NCI-H345 (cell line): Measurements from ENCODE around the gene ACSL4.
"Not testable (repeated sequence)": the region's sequence is repeated elsewhere in the genome, so short reads cannot be mapped to it uniquely, and the experiment has no call there.

ENCODE experiments used
- DNase-seq: peaks from one replicate; lab custom pipeline; 2025; lab: John Stamatoyannopoulos, UW

ACSL4 gene

DNA sequence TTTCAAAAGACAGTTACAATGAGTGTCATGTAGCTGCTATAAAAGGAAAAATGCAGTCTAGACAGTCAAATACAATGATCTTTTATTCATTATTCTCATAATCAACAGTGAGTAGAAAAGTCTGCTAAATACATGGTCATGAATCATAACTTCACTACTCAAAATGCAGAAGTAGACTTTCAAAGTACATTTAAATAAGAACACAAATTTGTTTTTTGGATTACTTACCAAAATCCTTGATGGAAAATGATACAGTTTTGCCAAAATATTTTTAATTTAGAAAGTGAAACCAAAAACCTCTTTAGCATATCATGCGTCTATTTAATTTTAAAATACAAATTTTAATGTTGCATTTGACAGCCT is 4.9 kb downstream of the ACSL4 start:
- no peak for DNase-seq

DNA sequence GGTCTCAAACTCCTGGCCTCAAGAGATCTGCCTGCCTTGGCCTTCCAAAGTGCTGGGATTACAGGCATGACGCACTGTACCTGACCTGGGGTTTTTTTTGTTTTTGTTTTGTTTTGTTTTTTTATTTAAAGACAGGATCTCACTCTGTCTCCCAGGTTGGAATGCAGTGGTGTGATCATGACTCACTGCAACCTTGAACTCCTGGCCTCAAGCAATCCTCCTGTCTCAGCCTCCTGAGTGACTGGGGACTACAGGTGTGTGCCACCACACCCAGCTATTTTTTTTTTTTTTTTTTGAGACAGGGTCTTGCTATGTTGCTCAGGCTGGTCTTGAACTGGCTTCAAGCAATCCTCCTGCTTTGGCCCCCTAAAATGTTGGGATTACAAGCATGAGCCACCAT is 8.1 kb downstream of the ACSL4 start:
- DNase-seq: not testable (repeated sequence)

DNA sequence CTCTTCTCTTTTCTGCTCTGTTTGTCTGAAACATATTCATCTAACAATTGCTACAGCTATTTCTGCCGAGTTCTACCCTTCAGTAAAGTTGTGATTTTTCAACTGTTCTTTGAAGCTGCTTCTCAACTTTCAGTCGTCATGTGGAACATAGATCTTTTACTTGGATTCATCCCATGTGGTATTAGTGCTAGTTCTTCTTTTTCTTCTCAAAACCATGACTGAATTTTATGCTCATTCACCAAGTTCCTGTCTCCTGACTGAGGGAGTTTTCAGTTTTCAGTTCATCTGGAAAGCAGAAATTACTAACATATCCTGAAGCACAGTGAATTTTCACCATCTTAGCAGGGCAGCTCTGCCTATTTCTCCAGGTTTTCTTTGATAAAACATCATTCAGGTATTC is 12.1 kb downstream of the ACSL4 start:
- no peak for DNase-seq

DNA sequence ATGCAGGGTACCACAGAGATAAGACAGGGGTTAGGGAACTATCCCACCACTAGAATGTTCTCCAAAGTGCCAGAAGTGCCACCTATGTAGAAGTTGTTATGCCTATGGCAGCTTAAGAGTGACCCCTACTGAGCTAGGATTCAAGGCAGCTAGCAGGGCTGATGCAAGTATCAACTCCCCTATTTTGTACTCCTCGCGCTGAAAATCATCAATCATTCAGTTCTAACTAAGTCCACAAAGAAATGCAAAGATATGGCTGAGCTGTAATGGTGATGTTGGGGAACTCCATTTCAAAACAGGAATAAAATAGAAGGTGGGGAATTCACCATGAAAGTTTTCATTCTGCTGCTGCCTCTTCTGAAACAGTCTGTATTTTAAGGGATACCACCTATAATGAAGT is 13.8 kb downstream of the ACSL4 start:
- peak; percentile 22 for DNase-seq

DNA sequence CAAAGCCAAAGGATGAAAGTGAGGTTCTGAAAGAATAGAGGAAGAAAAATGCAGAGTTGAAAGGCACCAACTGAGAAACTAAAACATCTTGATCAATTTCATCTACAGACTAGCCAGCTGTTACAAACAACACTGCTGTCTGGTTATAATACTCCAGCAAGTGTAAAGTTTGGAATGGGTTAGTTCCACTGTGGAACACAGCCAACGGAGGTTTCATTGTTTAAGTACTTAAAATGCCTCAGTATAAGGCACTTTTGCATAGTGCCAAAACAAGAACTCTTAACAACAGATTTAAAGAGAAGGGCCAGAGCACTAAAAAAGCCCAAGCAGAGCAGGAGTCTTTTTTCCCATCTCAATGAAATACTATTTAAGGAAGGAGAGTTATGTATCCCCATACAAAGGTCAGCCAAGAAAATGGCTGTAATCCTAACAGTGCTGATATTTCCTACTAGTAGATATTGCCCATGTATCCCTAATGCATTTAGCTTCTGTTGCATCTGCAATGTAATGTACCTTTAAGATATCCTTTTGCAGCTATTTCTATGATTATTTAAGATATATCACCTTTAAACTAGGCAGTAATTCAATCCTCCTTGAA is 16.5 kb downstream of the ACSL4 start:
- DNase-seq: no peak

DNA sequence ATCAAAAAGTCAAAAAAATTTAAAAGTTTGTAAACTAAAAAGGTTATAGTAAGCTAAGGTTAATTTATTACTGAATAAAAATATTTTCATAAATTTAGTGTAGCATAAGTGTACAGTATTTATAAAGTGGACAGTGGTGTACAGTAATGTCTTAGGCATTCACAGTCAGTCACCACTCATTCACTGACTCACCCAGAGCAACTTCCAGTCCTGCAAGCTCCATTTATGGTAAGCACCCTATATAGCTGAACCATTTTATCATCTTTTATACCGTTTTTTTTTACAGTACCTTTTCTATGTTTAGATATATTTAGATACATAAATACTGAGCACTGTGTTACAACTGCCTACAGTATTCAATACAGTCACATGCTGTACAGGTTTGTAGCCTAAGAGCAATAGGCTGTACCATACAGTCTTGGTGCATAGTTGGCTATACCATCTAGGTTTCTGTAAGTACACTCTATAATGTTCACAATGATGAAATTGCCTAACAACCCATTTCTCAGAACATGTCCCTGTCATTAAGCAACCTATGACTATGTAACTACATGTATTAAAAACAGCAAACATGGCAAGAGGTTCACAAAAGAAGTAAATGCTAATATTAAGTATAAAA is 18.6 kb downstream of the ACSL4 start:
- DNase-seq: no peak

DNA sequence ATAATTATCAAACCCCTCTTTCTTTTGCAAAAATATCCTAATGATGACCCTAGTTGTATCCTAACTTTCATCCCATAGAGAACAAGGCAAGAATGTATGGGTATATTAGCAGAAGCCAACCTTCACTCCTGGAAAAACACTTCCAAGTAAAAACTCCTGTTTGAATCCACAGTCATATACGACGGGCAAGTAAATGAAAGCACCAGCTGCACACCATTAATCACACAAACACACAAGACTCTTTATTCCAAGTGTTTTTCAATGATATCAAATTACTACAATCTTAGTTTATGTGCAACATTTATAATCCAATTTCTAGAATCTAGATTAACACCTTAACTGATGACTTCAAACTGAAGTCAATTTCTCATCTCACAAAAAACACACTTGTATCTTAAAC is 22.9 kb downstream of the ACSL4 start:
- DNase-seq: no peak

DNA sequence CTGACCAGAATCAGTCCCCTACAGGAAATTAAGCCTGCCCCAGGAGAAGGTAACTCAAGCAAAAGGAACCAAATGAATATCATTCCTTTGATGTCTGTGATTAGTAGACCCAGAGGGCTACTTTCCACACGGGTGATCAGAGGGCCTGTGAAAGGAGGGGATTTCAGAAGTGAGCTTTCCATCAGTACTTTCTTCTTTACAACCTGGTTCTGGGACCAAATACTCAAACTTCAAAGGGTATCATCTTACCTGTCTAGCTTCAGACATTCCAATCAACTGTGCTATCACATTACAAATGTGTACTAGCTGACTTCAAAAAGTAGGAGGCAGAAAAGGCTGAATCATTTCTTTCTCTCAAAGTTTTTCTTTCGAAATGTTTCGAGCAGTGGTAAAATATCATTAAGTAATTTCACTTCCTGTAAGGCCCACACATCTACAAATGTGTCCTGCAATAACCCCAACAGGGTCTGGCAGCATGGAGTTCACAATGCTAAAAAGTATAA is 23.9 kb downstream of the ACSL4 start:
- no peak for DNase-seq

DNA sequence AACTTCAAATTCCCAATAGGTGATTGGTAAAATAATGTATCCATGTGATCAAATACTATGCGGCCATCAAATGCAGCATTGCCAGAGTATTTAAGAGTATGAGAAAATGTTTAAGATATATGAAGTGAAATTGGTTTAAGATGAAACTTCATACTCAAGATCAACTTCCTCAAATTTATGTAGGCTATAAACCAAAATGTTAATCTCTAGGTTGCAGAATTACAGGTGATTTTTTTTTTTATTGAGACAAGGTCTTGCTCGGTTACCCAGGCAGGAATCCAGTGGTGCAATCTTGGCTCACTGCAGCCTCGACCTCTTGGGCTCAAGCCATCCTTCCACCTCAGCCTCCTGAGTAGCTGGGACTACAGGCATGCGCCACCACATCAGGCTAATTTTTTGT is 25.3 kb downstream of the ACSL4 start:
- no peak for DNase-seq

DNA sequence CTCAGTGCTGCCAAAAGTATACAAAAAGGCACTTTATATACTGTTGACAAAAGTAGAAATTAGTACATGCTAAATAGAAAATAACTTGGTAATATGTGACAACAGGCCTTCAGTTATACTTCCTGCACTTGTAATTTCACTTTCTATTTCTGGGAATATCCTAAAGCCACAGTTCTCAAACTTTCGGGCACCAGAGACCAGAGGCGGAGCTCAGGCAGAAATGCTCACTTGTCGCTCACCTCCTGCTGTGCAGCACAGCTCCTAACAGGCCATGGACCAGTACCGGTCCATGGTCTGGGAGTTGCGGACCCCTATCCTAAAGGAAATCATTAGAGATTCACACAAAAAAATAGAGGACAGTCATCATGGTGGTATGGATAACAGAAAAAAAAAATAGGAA is 25.7 kb downstream of the ACSL4 start:
- DNase-seq: no peak

DNA sequence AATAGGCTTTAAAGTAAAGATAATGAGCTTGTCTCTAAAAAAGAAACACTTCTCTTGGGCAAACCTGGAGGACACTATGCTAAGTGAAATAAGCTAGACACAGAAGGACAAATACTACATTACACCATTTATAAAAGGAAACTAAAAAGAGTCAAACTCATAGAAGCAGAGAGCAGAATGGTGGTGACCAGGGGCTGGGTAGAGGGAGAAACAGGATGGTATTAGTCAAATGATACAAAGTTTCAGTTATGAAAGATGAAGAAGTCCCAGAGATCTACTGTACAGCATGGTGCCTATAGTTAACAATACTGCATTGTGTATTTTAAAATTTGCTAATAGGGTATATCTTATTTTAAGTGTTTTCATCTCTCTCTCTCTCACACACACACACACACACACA is 28.5 kb downstream of the ACSL4 start:
- no peak for DNase-seq

DNA sequence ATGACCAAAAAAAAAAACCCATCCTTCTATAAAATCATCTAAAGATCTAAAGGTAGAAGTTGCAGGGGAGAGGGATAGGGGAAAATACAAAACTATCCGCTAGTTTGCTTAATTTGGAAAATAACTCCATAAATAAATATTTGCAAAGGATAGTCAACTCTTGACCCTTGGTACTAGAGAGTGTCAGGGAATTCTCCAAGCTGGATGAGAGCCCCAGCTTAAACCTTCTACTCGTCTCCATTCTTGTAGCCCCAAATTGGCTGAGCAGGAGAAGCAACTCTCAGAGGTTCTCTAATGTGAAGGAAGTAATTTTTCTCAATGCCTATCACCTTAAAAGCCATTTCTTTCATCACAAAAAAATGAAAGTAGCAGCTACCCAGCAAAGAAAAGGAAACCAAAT is 35.2 kb downstream of the ACSL4 start:
- no peak for DNase-seq

DNA sequence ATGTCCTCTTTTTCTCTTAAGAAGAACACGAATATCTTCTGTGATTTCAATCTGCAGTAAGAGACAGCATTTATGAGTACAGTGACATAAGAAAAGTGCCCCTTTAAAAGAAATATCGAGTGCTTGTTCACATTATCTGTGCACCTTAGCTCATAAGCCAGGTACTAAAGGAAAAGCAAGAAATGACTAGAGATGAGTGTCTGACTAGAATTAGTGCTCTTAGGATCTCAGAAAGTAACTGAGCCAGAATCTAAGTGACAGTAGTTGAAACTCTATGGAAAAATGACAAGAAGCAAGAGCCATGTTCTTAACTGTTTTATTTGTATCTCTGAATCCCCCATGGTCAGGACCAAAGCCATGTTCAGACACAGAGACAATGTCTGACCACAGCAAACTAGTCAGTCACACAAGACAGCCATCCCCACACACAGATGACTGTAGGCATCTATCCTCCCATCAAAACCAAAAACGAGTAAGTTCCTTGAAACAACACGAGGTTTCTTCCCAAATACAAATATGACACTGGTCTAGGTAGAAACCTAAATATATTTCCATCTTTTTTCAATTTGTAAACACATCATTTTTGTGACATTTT is 36.8 kb downstream of the ACSL4 start:
- DNase-seq: no peak

DNA sequence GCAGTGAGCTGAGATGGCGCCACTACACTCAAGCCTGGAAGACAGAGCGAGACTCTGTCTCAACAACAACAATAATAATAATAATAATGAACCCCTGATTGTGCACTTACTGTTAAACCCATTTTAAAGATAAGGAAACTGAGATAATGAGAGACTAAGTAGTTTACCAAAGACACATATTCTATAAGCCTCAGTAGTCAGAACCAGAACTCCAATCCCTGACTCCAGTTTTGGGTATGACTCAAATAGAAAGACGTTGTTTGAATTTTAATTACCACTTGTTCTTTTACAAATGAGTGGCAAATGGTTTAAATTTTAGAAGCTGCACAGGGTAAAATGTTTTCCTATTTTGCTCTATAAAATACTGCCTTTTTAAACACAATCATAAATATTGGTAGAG is 37.4 kb downstream of the ACSL4 start:
- DNase-seq: no peak

DNA sequence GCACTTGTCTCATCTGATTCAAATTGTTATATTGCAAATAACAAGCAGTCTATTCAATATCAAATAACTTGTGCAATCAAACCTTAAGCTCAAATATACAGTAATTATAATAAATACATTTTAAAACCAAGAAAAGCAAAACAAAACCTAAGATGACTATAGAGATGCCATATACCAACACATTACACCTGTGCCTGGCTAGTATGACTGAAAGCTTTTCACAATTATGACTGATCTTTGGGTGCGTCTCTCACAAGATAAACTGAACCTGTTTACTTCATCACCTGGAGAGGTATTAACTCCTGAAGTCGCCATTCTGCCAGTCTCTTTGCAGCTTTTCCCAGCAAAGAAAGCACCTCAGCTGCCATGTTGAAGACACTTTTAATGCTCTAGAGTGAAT is 41.3 kb downstream of the ACSL4 start:
- no peak for DNase-seq

DNA sequence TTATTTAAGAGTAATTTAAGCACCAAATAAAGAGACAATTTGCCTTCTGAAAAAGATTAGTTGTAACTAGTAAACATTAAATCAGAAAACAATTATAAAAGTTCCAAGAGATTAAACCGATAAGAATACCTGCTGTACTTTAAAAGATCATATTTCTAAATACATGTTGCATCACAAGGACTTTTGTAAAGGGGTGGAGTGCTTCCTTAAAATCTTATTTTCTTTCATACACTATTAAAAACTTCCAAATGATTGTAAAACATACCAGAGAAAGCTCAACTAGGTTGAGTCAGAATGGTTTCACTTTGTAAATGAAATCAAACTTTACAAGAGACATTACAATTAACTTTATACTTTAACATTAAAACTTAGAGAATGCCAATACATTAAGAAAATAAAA is 41.8 kb downstream of the ACSL4 start:
- DNase-seq: no peak

DNA sequence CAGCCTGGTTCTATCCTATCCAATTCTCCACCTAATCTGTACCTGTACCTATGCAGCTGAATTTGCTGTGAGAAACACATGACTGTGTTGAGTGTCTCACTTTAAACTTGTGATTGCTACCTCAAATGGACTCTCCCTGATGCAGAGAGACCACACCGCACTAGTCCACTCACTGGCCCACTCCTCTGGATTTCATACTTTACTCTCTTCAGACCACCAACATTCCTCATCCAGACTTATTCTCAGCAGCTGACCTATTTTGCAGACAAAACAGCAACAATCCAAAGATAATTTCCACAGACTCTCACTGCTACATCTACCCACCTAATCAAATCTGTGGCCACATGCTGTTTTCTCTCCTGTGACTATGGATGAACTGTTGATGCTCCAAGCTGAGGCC is 45.2 kb downstream of the ACSL4 start:
- no peak for DNase-seq

DNA sequence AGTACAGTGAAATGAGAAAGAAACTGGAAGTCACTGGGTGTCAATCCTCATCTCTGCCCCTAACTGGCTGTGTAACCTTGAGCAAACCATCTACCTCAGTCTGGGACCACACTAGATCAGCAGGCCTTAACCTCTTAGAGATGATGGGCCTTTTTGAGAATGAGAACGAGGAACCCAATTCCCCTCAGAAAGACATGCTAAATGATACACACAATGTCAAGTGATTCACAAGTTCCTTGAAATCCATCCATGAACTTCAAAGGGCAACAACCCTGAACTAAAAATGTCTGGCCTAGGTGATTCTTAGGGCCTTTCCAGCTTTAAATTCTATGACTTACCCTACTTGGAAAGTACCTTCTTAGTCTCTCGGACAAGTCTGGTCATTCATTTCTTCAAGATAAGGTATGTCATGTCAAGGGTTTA is 47.4 kb downstream of the ACSL4 start:
- no peak for DNase-seq

DNA sequence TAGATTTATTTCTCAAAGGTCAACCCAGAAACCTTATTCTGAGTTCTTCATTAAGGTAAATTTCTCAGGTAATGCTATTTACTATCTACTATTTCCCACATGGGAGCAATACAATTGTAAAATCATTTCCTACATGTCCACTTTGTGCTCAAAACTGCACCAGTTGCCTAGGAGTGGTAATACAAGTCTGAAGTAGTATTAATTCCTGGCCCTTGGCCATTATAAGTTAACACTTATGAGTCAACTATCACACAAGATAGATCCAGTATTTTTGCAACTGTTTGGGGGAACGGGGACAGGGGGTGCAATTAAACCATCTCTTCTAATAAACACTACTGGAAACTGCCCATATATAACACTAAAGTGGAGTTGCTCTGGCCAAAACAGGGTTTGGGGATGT is 48.9 kb downstream of the ACSL4 start:
- no peak for DNase-seq

DNA sequence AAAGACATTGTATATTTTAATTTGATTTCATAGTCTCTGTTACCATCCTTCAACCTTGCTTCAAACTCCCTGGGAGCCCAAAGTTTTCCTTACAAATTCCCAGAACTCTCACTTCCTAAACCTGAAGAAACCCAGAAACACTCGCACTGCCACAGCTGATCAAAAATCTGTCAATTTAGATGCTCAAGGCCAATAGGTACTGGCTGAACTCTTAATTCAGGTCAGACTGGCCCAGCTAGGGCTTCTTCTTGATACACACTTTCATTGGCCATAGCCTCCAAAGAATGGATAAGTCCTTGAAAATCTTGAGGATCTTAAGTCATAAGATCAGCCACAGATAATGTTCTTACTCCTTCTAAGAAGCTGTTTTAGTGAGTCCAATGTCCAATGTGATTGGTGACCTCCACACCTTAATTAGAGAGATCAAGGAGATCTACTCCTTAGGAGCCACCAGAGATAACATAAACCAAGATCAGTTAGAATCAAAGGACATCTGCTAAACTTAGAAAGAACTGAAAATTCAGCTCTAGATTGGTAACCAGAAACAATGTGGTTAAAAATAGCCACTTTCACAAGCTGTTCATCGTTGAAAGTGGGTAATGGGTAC is 51.5 kb downstream of the ACSL4 start:
- DNase-seq: no peak

DNA sequence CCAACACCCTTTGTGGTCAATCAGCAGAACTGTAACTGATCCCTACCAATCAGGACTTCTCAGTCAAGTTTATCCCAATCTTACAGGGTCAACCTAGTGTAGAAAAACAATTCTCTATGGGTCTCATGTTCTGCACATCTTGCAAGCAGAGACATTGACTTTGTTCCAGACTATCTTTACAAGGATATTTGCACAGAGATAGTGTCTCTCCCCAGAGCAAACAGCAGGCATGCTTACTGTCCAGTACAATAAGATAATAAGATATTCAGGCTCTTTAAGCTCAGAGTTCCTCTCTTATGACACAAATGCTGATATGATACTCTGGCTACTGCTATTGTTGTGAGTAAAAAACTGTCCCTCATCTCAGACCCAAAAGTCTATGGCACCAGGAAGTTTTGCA is 53.2 kb downstream of the ACSL4 start:
- DNase-seq: no peak

DNA sequence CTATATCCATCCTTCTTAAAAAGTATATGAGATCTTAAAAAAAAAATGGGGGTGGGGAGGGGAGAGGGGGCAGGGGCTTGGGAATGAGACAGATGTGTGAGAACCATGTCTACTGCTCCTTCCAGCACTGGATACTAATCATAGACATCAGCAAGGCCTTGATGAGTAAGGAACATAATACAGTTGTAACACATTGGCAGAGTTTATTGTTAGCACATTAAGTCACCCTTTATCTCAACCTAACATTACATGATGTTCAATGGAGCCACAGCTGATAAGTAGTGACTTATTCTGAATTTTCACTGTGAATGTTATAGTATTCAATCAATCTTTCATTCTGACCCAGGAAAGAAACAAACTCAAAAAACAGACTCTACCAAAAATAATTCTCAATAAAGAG is 60.8 kb downstream of the ACSL4 start:
- no peak for DNase-seq

DNA sequence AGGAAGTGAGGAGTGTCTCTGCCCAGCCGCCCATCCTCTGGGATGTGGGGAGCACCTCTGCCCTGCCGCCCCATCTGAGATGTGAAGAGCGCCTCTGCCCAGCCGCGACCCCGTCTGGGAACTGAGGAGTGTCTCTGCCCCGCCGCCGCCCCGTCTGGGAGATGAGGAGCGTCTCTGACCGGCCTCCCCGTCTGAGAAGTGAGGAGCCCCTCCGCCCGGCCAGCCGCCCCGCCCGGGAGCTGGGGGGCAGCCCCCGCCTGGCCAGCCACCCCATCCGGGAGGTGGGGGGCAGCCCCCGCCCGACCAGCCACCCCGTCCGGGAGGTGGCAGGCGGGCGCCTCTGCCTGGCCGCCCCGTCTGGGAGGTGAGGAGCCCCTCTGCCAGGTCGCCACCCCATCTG is 61.9 kb downstream of the ACSL4 start:
- DNase-seq: not testable (repeated sequence)
